GM18508 (cell line): ENCODE measurements around the gene PCP4.

Experiments used
- ATAC-seq: cut with Tn5 transposase; IDR thresholded peaks from one replicate; pipeline ENCODE4 v1.9.1; 2021; ENCODE audit warnings: moderate number of reproducible peaks; ENCODE audit not compliant: insufficient read depth, unreplicated experiment

Gene PCP4

DNA sequence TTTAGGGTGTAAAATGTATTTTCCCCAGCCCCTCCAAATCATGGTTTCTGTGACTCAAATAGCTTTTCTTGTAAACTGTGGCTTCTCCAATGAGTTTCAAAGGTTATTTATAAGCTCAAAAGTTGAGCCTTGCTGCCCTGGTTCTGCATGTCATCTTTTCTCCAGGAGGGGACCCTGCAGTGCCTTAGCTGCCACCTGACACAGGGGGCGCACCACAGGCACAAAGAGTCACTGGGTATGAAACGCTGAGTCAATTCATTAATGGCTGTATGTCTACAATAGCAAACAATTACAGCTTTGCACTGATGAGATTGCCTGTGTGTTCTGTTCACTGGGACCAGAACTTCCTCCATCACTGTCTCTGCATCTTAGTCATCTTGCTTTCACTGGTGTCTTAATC lies 100.8 kb downstream of the PCP4 start:
- no peak for ATAC-seq

DNA sequence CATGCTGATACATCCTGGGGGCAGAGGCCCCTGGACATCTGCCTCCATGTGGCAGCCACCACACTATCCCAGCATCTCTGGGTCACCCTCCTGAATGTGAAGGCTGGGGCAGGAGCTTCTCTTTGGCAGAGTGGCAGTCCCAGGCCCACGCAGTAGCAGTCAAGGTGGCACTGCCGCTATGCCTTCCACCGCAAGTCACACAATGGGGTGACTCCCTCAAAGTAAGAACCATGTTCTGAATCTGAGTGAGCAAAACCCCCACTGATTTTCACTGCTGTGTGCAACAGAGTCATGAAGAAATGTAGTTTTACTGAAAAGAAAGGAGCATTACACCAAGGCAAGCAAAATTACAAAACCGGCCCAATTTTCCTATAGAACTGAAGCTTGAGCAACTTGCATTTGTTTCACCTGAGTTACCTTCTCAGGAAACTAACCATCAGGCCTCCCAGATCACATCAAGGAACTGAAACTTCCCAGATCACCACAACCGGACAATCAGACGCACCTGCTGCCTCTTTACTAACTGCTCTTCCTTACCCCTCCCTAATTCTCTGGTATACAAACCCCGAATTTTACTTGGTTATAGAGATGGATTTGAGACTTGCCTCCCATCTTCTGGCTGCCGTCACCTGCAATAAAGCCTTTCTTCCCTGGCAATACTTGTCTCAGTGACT lies 102.6 kb downstream of the PCP4 start:
- no peak for ATAC-seq

DNA sequence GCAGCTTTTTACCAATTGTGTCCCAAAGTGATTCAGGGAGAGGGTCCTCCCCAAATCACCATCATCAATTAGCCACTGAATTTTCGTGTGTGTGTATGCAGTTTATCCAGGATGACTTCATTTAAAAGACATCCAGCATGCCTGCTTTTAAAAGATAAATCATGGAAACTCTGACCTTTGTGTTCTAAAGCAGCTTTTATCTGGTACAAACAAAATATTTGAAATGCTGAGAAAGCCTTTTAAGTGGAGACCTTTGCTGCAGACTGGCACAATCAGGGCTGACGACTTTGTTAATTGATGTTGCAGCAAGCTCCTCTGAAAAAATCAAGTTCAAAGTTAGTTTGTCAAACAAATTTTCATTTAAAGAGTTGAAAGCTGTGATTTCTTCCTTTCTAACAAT lies 104.7 kb downstream of the PCP4 start:
- ATAC-seq, result no peak

DNA sequence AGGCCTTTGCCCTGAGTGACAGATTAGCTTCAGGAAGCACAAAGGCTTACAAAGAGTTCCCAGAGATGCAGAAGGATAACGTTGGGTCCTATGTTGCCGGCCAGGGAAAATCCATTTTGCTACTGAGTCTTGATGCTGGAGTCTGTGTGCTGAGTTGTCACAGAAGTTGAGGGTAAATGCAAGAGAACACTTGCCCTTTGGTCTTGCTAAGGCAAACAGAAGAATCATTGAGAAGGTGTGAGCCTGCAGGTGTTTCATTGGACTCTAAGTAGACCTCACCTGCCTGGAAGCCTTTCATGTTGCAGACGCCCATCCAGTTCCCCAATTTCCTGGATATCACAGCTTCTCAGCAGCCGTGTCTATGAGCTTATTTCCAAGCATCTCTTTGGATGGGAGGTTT lies 105.2 kb downstream of the PCP4 start:
- ATAC-seq, result no peak

DNA sequence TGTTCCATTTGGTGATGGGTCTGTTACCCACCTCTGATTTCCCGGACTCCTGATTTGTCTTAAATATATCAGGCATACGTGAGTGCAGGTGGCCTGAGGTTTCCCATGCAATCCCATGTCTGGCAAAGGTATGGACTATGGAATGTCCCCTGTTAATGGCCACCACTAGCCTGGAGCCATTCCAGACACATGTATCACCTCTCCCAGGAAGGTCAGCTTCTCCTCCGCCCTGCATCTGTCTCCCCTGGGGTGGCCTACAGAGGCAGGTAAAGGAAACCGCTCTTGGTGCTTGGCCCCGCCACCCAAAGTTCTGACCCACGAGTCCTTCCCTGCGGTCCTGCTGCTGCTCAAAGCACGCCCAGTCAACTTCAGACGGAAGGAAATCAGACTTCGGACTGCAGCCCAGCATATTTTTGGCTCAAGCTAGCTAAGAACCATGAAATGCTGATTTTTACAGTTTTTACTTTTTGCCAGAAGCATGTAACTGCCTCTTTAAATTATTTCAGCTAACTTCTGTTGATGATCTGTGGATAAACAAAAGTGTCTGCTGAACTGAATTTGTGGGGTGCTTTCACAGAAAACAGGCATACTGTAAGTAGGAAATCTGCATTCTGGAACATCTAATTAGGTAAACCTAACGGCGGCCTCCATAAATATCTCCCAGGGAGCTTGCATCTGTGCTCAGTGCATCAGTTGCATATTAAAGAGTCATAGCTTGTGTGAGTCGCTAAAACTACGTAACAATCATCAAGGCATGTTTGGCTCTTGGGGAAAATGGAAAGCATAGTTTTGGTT lies 105.9 kb downstream of the PCP4 start:
- ATAC-seq, result no peak

DNA sequence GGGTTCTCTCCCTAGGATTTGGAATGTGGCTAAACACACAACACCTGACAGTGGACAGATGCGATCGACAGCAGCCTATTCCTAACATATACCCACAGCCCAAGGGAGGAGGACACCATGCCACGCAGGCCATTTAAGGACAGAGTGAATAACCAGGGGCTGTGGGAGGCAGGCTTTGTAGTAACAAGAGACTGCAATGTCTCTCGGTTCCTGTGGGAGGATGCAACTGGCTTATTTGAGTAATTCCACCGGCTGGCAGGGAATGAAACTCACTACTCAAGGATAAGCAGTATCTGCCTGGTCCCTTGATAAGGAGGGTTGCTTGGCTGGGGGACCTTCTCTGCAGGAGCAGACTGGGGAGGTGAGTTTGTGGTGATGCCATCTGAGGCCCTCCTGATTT lies 109.6 kb downstream of the PCP4 start:
- ATAC-seq, result no peak
